ENCODE measurements around the gene AFM.

GRCh38 chr4:73458184-73459047, 23.1 kb upstream of the AFM start:
- TF ChIP-seq, protein P1, sequence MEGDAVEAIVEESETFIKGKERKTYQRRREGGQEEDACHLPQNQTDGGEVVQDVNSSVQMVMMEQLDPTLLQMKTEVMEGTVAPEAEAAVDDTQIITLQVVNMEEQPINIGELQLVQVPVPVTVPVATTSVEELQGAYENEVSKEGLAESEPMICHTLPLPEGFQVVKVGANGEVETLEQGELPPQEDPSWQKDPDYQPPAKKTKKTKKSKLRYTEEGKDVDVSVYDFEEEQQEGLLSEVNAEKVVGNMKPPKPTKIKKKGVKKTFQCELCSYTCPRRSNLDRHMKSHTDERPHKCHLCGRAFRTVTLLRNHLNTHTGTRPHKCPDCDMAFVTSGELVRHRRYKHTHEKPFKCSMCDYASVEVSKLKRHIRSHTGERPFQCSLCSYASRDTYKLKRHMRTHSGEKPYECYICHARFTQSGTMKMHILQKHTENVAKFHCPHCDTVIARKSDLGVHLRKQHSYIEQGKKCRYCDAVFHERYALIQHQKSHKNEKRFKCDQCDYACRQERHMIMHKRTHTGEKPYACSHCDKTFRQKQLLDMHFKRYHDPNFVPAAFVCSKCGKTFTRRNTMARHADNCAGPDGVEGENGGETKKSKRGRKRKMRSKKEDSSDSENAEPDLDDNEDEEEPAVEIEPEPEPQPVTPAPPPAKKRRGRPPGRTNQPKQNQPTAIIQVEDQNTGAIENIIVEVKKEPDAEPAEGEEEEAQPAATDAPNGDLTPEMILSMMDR (IDR thresholded peaks at IDR 0.05), result no peak
- no peak for TF ChIP-seq POLR2A (IDR thresholded peaks at IDR 0.05)
